Measurements from ENCODE around the gene GLCE. TPM values are rescaled to one million over a fixed set of nuclear protein-coding genes. Genes with fewer than 3 reads are reported as not detected.

GLCE gene
- total RNA-seq, result 26.8 and 41.7 TPM in 2 replicates

GRCh38 chr15:69160141-69160993 is at the start of gene GLCE:
TSS of gene GLCE (plus strand) at chr15:69160635. CDS start at chr15:69255807, 95,172 bp downstream.

GRCh38 chr15:69298697-69299441 is 138.4 kb downstream of the GLCE start, which contains the start of gene PAQR5:
TSS of gene PAQR5 (plus strand) at chr15:69298912. CDS start at chr15:69360081, 61,169 bp downstream.

Other genes with a start within 250 kb of the GLCE start
- 0.43 and 3.2 TPM in 2 replicates for gene SPESP1, start 230.1 kb upstream of the GLCE start, total RNA-seq
- gene NOX5, start 145.9 kb upstream of the GLCE start, total RNA-seq, result under 0.01 and 0.09 TPM in 2 replicates
- 9.6 and 21.9 TPM in 2 replicates for gene PAQR5, start 138.3 kb downstream of the GLCE start, total RNA-seq